Measurements from ENCODE around the gene PIGW.
"Not testable (repeated sequence)": the region's sequence is repeated elsewhere in the genome, so short reads cannot be mapped to it uniquely, and the experiment has no call there.

The PIGW gene

GRCh38 chr17:36508439-36508838, 26.3 kb upstream of the PIGW start:
- not testable (repeated sequence) for DNase-seq

GRCh38 chr17:36509272-36509985, 25.4 kb upstream of the PIGW start:
- no peak for DNase-seq

- no peak for DNase-seq
These were observed 24.2 kb upstream of the PIGW start for GRCh38 chr17:36510636-36511035.

- DNase-seq, result no peak
These were observed 23.6 kb upstream of the PIGW start for GRCh38 chr17:36511216-36511615.

GRCh38 chr17:36512641-36513040, 22.1 kb upstream of the PIGW start:
- no peak for DNase-seq

- DNase-seq, result no peak
These were observed 19.9 kb upstream of the PIGW start for GRCh38 chr17:36514856-36515255.

GRCh38 chr17:36515837-36516236, 18.9 kb upstream of the PIGW start:
- DNase-seq, result no peak

- no peak for DNase-seq
These were observed 11.7 kb upstream of the PIGW start for GRCh38 chr17:36523113-36523512.

GRCh38 chr17:36524428-36524876, 10.3 kb upstream of the PIGW start:
- no peak for DNase-seq

GRCh38 chr17:36525113-36525512, 9.7 kb upstream of the PIGW start:
- no peak for DNase-seq

- DNase-seq, result no peak
These were observed 8.9 kb upstream of the PIGW start for GRCh38 chr17:36525888-36526287.

GRCh38 chr17:36527621-36528250, 7.1 kb upstream of the PIGW start:
- no peak for DNase-seq

- DNase-seq, result no peak
These were observed 5.7 kb upstream of the PIGW start for GRCh38 chr17:36529121-36529520.

- no peak for DNase-seq
These were observed 2.3 kb upstream of the PIGW start for GRCh38 chr17:36532435-36532975.

GRCh38 chr17:36533935-36534839, 600 bp upstream of the PIGW start:
- DNase-seq, result peak; percentile 57

- no peak for DNase-seq
These were observed 888 bp downstream of the PIGW start for GRCh38 chr17:36535669-36536081.

- no peak for DNase-seq
These were observed 5.9 kb downstream of the PIGW start for GRCh38 chr17:36540696-36541095.

GRCh38 chr17:36542755-36543154, 8.0 kb downstream of the PIGW start:
- DNase-seq, result no peak

- peak; percentile 19 for DNase-seq
These were observed 9.2 kb downstream of the PIGW start for GRCh38 chr17:36544044-36544306.

- peak; percentile 94 for DNase-seq
These were observed 9.7 kb downstream of the PIGW start, which contains the start of gene GGNBP2 for GRCh38 chr17:36544307-36545076. GGNBP2 (plus strand) TSS chr17:36544919; CDS start chr17:36545725, 806 bp downstream.

GRCh38 chr17:36545077-36545464, 10.3 kb downstream of the PIGW start:
- no peak for DNase-seq
